Measurements from ENCODE around the gene PDZRN3.

PDZRN3 gene

GRCh38 chr3:73511571-73512525 is 112.9 kb downstream of the PDZRN3 start:
- DNase-seq: no peak

DNA sequence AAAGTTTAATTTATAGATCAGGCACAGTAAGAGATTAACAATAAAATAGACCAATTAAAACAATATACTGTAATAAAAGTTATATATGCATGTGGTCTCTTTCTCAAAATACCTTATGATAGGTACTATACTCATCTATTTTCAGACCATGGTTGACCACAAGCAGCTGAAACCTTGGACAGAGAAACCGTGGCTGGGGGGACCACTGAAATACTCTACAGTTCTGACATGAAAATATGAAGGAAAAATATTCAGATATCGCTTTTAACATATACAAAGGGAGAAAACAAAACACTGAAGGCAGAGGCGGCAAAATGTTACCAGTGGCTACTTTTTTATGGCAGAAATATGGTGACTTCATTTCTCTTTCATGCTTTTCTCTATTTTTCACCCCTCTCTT is 114.0 kb downstream of the PDZRN3 start:
- DNase-seq: no peak

DNA sequence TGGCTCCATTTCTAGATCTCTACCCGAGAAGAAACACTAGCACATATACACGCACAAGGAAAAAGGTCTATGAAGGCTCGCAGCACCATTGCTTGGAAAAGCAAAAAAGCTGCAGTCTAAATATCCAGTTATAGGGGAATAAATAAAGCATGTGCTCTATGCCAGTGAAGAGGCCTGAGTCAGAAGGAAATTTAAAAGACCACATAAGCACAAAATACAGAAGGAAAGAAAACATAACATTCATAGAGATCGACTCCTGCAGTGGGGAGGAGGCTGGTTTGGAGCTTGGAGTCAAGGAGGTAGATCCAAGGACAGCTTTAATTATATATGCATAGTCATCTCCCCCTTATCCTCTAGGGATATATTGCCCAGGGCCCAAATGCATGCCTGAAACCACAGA is 114.4 kb downstream of the PDZRN3 start:
- no peak for DNase-seq

DNA sequence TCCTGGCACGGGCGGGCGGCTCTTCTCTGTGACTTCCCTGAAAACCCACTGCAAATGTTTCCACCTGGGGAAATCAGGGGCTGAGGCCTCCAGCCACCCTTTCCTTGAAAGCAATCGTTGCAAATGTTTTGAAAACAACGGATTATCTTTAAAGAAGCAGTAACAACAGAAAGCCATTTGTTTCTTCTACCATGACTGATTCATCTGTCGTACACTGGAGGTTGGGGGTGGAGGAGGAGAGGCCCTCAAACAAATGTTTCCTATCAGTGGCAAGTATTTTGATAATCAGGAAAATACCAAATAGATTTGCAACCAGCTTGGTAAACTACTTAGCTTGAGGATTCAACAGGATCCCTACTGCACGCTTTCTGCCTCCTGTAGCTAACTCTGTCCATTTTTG is 114.9 kb downstream of the PDZRN3 start:
- DNase-seq: no peak

- DNase-seq: no peak
Measured at GRCh38 chr3:73509066-73509465, 115.7 kb downstream of the PDZRN3 start.

DNA sequence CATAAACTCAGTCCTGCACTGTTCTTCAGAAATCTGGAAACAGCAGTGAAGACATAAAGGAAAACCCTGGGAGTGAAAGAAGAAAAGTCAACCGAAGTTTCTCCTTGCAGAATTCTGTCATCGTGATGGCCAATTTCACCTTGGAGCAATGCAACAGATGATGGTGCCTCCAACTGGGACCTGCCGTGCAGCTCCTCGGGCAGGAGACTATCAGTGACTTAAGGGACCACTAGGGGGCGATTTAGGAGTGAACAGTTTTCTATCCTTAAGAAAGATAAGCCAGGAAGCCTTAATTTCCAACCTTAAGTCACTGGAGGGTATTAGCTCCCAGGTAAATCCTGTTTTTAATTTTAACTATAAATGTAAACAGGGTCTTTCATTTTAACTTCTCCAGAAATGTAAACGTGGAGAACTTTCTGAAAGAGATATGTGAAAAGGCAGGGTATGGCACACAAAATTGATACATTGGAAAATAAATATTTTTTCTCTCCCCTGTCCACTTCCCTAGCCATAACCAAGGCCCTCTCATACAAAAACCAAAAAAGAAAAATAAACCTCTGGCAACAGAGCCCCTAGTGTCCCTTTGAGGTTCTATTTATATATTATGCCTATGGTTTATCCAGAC is 116.3 kb downstream of the PDZRN3 start:
- peak; percentile 1 to 70 for DNase-seq

DNA sequence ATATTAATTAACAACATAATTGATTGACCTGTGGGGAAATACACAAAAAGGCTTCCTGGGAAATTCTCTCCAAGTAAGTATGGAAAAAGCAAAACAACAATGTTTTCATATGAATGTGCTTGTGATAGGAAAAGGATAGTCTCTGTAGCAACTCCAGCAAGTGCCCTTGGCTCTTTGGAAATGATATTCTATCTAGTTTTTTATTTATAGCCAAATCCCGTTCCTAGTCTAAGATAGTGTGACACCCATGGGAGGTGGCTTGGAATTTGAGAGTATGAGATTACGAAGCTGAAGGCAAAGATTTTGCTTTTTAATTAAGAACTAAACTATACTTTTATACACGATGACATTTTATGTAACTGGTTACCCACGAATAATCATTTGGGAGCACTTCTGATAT is 119.9 kb downstream of the PDZRN3 start:
- DNase-seq: no peak

GRCh38 chr3:73504239-73504638 is 120.5 kb downstream of the PDZRN3 start:
- DNase-seq: no peak

GRCh38 chr3:73503781-73504180 is 121.0 kb downstream of the PDZRN3 start:
- DNase-seq: no peak

GRCh38 chr3:73502609-73503583 is 121.8 kb downstream of the PDZRN3 start:
- DNase-seq: peak; percentile 3 to 61

- DNase-seq: no peak
Measured at GRCh38 chr3:73500321-73500720, 124.4 kb downstream of the PDZRN3 start.

DNA sequence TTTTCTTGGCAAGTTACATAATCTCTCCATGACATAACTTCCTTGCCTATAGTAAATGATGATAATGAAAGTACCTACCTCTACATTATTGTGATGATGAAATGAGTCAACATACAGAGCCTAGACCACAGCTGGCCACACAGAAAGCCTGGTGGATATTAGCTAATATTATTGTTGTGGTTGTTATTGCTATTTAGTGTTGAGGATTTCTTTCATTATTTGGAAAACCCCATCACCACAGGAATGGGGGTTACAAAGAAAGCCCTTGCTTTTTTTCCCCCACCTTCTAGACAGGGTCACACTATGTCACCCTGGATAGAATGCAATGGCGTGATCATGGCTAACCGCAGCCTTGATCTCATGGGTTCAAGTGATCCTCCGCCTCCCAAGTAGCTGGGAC is 125.0 kb downstream of the PDZRN3 start:
- no peak for DNase-seq

GRCh38 chr3:73498764-73499622 is 125.7 kb downstream of the PDZRN3 start:
- DNase-seq: no peak

- no peak for DNase-seq
Measured at GRCh38 chr3:73497646-73498406, 126.9 kb downstream of the PDZRN3 start.

DNA sequence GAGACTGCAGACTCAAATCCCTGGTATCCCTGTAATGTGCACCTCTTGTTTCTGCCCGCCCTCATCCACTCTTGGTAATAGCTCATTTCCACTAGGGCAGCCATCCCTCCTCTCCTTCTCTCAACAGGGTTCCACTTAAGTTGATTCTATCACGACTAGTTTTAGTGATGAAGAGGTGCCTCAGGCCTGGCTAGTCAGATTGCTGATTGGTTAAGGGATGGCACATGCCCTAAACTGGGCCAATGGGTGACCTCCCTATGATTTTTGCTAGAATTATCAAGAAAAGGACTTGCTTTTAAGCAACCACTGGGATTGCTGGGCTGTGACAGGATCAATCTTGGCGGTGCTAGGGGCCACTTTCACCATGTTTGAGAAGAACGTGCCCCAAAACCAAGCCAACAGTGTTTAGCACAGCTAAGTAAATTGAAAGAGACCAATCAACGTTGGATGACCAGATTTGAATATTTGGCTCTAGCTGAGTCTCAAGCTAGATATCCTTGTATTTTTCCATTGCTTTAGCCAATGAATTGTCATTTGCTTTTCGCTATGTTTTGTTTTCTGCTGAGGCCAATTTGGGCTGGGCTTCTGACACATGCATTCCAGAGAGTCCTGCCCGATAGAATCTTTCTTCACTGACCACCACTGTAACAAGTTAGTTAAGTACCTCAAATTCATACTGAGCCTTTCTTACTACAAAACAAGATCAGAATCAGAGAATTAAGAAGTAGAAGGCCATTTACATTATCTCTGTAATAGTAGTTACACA is 131.0 kb downstream of the PDZRN3 start:
- DNase-seq: no peak

GRCh38 chr3:73492186-73492585 is 132.6 kb downstream of the PDZRN3 start:
- DNase-seq: no peak

DNA sequence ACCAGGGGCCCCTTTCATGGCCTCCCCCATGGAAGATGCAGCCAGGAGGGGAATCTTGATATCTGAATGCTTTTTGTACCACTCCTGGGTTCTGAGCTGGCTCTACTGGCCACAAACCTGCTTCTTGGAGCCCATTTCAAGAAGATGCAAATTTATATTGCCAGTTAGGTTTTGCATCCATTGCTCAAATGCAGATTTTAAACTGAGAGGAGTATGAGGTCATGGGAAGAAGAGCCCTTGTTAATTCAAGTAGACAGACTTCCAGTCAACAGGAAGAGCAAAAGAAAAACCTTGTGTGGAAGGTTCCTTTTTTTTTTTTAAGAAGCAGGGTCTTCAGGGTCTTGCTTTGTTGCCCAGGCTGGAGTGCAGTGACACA is 133.5 kb downstream of the PDZRN3 start:
- DNase-seq: no peak

DNA sequence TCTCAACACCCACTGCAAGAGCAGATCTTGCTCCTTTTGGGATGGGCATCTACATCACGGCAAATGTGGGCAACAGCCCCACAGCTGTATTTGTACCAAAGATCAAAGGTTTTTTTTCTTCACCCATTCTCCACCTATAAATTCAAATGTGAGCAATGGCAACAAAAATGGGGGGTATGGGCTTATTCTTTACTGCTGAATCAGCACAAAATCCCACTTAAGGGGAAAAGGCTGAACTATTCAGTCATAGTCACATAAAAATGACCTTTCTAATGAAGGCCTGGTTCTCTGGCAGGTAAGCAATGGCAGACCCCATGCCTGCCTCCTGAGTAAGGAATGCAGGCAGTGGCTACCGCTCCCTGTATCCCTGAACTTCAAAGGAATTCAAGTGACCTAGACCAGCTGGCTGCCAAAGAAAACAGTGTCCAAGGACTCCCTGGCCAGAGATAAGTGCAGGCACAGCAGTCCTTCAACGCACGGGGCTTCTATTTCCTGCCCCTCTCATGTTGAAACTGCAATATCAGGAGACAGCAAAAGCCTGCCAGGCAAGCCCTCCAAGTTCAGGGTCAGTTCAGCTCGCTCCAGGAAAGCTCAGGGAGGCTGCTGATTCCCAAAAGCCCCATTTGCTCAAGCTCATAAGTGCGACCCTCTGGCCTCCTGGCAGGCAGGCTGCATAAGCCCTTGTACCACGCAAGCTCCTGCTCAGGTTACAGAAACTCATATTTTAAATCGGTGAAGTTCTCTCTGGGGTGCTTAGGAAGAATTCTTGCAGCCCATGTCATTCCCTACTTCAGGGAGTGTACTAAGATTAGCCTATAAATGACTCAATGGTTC is 134.1 kb downstream of the PDZRN3 start:
- no peak for DNase-seq

DNA sequence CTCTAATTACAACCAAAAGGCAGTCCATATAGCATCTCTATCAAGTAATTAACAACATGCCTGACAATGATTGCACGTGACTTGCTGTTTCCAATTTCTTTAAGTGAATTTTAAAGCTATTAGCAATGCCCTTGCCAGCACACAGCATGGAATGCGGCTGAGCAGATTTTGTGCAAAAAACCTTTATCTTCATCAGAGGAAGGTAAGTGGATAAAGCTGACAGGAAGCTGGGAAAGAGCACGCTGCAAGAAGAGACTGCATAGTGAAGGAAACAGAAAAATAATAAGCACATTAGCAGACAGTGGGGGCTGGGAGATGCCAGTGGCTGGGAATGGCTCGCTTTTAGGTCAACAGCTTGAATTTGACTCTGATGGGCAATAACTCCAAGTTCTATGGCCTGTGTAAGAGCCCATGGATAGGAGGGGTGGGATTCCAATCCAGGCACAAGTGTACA is 138.8 kb downstream of the PDZRN3 start:
- peak in 1 of 2 experiments; percentile 3 for DNase-seq

Data from NCI-H446 (cell line).